ENCODE results near the gene TMEM130. TPM values are rescaled to one million over a fixed set of nuclear protein-coding genes. Genes with fewer than 3 reads are reported as not detected.

TMEM130 gene
- total RNA-seq, 1 donor from 2014 or later, result 1.7 TPM

GRCh38 chr7:98826387-98826786 is 43.4 kb downstream of the TMEM130 start:
- no peak for DNase-seq (ENCODE audit: extremely low spot score, unreplicated experiment)
- TF ChIP-seq CTCF (IDR thresholded peaks at IDR 0.05), result no peak
- Mint-ChIP-seq H3K4me1 (ENCODE audit: unreplicated experiment) (no peaks in the 10 kb centered on the region), H3K9me3 (ENCODE audit: unreplicated experiment) (no peaks in the 10 kb centered on the region), H3K4me3 (ENCODE audit: unreplicated experiment) (no peak overlapping the region), H3K36me3 (ENCODE audit: unreplicated experiment) (no peaks in the 10 kb centered on the region), H3K27me3 (ENCODE audit: unreplicated experiment) (peaks cover 5% of the 10 kb centered on the region), H3K27ac (ENCODE audit: unreplicated experiment) (no peak overlapping the region)

- H3K36me3 Mint-ChIP-seq (ENCODE audit: unreplicated experiment), result no peaks in the 10 kb centered on the region
- H3K4me1 Mint-ChIP-seq (ENCODE audit: unreplicated experiment), result no peaks in the 10 kb centered on the region
These were observed 46.6 kb downstream of the TMEM130 start for GRCh38 chr7:98823226-98823625.

GRCh38 chr7:98821348-98821747 is 48.5 kb downstream of the TMEM130 start:
- Mint-ChIP-seq H3K27ac (ENCODE audit: unreplicated experiment) (no peak overlapping the region), H3K36me3 (ENCODE audit: unreplicated experiment) (no peaks in the 10 kb centered on the region), H3K4me1 (ENCODE audit: unreplicated experiment) (no peaks in the 10 kb centered on the region), H3K27me3 (ENCODE audit: unreplicated experiment) (no peaks in the 10 kb centered on the region), H3K4me3 (ENCODE audit: unreplicated experiment) (no peak overlapping the region), H3K9me3 (ENCODE audit: unreplicated experiment) (no peaks in the 10 kb centered on the region)
- TF ChIP-seq CTCF (IDR thresholded peaks at IDR 0.05), result no peak
- DNase-seq (ENCODE audit: extremely low spot score, unreplicated experiment), result no peak

More at GRCh38 chr7:98823226-98823625, 46.6 kb downstream of the TMEM130 start:
- no peak for TF ChIP-seq CTCF (IDR thresholded peaks at IDR 0.05)
- Mint-ChIP-seq H3K9me3 (ENCODE audit: unreplicated experiment) (no peaks in the 10 kb centered on the region), H3K27ac (ENCODE audit: unreplicated experiment) (no peak overlapping the region), H3K27me3 (ENCODE audit: unreplicated experiment) (no peaks in the 10 kb centered on the region), H3K4me3 (ENCODE audit: unreplicated experiment) (no peak overlapping the region)
- no peak for DNase-seq (ENCODE audit: extremely low spot score, unreplicated experiment)

- DNase-seq (ENCODE audit: extremely low spot score, unreplicated experiment), result no peak
- Mint-ChIP-seq H3K4me3 (ENCODE audit: unreplicated experiment) (no peak overlapping the region), H3K4me1 (ENCODE audit: unreplicated experiment) (no peaks in the 10 kb centered on the region), H3K9me3 (ENCODE audit: unreplicated experiment) (no peaks in the 10 kb centered on the region), H3K27me3 (ENCODE audit: unreplicated experiment) (peaks cover 4% of the 10 kb centered on the region), H3K36me3 (ENCODE audit: unreplicated experiment) (no peaks in the 10 kb centered on the region), H3K27ac (ENCODE audit: unreplicated experiment) (no peak overlapping the region)
- no peak for TF ChIP-seq CTCF (IDR thresholded peaks at IDR 0.05)
These were observed 52.7 kb downstream of the TMEM130 start for GRCh38 chr7:98816967-98817710.

- H3K36me3 Mint-ChIP-seq (ENCODE audit: unreplicated experiment), result no peaks in the 10 kb centered on the region
- H3K27me3 Mint-ChIP-seq (ENCODE audit: unreplicated experiment), result peaks cover 4% of the 10 kb centered on the region
- H3K4me3 Mint-ChIP-seq (ENCODE audit: unreplicated experiment), result no peak overlapping the region
- DNase-seq (ENCODE audit: extremely low spot score, unreplicated experiment), result no peak
- no peak for TF ChIP-seq CTCF (IDR thresholded peaks at IDR 0.05)
- H3K9me3 Mint-ChIP-seq (ENCODE audit: unreplicated experiment), result no peaks in the 10 kb centered on the region
- no peaks in the 10 kb centered on the region for H3K4me1 Mint-ChIP-seq (ENCODE audit: unreplicated experiment)
- no peak overlapping the region for H3K27ac Mint-ChIP-seq (ENCODE audit: unreplicated experiment)
These were observed 53.6 kb downstream of the TMEM130 start for GRCh38 chr7:98816241-98816640.
